Loucy (cell line): ENCODE measurements around the gene CHM.

Experiments
- H2AFZ ChIP-seq: fragments of 200-600 bp; sonication (generic); 2 replicates; pipeline ENCODE4 v1.6.0; 2016; ENCODE audit warnings: antibody characterized with exemption, mild to moderate bottlenecking, low read length, moderate library complexity
- H3F3A ChIP-seq: fragments of 200-600 bp; 2 replicates; pipeline ENCODE4 v1.6.0; 2016; ENCODE audit warnings: antibody characterized with exemption, low read depth, mild to moderate bottlenecking
- H3K27me3 ChIP-seq: fragments of 200-600 bp; sonication (generic); 2 replicates; pipeline ENCODE4 v1.6.1; 2014; ENCODE audit warnings: low read length, mild to moderate bottlenecking; ENCODE audit not compliant: insufficient read depth, poor library complexity, severe bottlenecking
- H3K36me3 ChIP-seq: fragments of 200-600 bp; sonication (generic); 2 replicates; pipeline ENCODE4 v1.6.1; 2016; ENCODE audit warnings: low read length; ENCODE audit not compliant: insufficient read depth
- H3K4me1 ChIP-seq: fragments of 200-600 bp; sonication (generic); 2 replicates; pipeline ENCODE4 v1.5.1; 2014; ENCODE audit warnings: low read length, mild to moderate bottlenecking; ENCODE audit not compliant: insufficient read depth, poor library complexity, severe bottlenecking
- H3K4me2 ChIP-seq: fragments of 200-600 bp; sonication (generic); 2 replicates; pipeline ENCODE4 v1.6.0; 2014; ENCODE audit warnings: antibody characterized with exemption, low read length, low read depth, mild to moderate bottlenecking; ENCODE audit not compliant: poor library complexity, severe bottlenecking
- H3K4me3 ChIP-seq: fragments of 200-600 bp; sonication (generic); 2 replicates; pipeline ENCODE4 v1.5.1; 2014; ENCODE audit warnings: low read length, mild to moderate bottlenecking, mixed read lengths; ENCODE audit not compliant: poor library complexity, severe bottlenecking
- H3K79me2 ChIP-seq: fragments of 200-600 bp; sonication (generic); 2 replicates; pipeline ENCODE4 v1.6.1; 2014; ENCODE audit warnings: low read length; ENCODE audit not compliant: insufficient read depth
- H3K9ac ChIP-seq: fragments of 200-600 bp; sonication (generic); 2 replicates; pipeline ENCODE4 v1.6.0; 2014; ENCODE audit warnings: mild to moderate bottlenecking, low read depth, low read length, moderate library complexity; ENCODE audit not compliant: poor library complexity, severe bottlenecking
- H3K9me2 ChIP-seq: fragments of 200-600 bp; sonication (generic); replicated peaks from 2 replicates; pipeline ENCODE4 v1.6.1; 2016; ENCODE audit warnings: low read depth, low read length, mixed read lengths
- H3K9me3 ChIP-seq: fragments of 200-600 bp; sonication (generic); 2 replicates; pipeline ENCODE4 v1.6.1; 2014; ENCODE audit warnings: mild to moderate bottlenecking, antibody characterized with exemption, low read length, low read depth; ENCODE audit not compliant: insufficient read depth
- H4K20me1 ChIP-seq: fragments of 200-600 bp; sonication (generic); 2 replicates; pipeline ENCODE4 v1.6.0; 2014; ENCODE audit warnings: antibody characterized with exemption, low read length, mild to moderate bottlenecking; ENCODE audit not compliant: insufficient read depth, poor library complexity, severe bottlenecking
- EZH2phosphoT487 ChIP-seq: fragments of 200-600 bp; IDR thresholded peaks from 2 replicates; pipeline ENCODE4 v1.6.1; 2018; ENCODE audit warnings: antibody characterized with exemption, mild to moderate bottlenecking, moderate library complexity, borderline replicate concordance
- TF ChIP-seq, protein P1 (sequence below): fragments of 200-600 bp; sonication (generic); conservative IDR thresholded peaks from 2 replicates; pipeline ENCODE4 v1.5.1; 2014; ENCODE audit warnings: mild to moderate bottlenecking, antibody characterized with exemption, low read length

CHM gene

GRCh38 chrX:85995641-85996040 is 51.7 kb downstream of the CHM start:
- Histone ChIP-seq H2AFZ (no peak overlapping the region), H3K9me3 (no peaks in the 10 kb centered on the region), H3K4me3 (no peak overlapping the region), H3K9me2 (no peaks in the 10 kb centered on the region), H3K9ac (no peak overlapping the region), H3K79me2 (no peaks in the 10 kb centered on the region), H3K36me3 (no peaks in the 10 kb centered on the region), H3K4me2 (no peak overlapping the region), H3K4me1 (no peaks in the 10 kb centered on the region), H3F3A (no peaks in the 10 kb centered on the region), H3K27me3 (no peaks in the 10 kb centered on the region), H4K20me1 (no peaks in the 10 kb centered on the region)
- no peak for TF ChIP-seq EZH2phosphoT487
- TF ChIP-seq, protein P1, sequence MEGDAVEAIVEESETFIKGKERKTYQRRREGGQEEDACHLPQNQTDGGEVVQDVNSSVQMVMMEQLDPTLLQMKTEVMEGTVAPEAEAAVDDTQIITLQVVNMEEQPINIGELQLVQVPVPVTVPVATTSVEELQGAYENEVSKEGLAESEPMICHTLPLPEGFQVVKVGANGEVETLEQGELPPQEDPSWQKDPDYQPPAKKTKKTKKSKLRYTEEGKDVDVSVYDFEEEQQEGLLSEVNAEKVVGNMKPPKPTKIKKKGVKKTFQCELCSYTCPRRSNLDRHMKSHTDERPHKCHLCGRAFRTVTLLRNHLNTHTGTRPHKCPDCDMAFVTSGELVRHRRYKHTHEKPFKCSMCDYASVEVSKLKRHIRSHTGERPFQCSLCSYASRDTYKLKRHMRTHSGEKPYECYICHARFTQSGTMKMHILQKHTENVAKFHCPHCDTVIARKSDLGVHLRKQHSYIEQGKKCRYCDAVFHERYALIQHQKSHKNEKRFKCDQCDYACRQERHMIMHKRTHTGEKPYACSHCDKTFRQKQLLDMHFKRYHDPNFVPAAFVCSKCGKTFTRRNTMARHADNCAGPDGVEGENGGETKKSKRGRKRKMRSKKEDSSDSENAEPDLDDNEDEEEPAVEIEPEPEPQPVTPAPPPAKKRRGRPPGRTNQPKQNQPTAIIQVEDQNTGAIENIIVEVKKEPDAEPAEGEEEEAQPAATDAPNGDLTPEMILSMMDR = no peak

DNA sequence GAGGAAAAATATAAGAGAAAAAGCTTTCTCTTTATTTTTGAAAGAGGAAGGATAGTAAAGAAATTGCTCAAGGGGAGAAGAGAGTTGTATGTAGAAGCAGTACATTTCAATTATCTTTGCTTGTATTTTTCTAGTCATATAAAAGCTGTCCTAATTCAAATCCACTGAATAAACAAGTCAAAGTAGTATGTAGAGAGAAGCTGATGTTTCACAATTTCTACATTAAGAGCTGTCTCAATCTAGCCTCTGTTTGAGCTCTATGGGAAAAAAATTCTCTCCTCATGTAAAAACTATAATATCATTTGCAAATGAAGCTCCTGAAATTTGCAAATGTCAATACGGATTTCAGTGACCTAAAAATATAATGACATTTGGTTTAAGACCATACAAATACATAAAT is 52.6 kb downstream of the CHM start:
- Histone ChIP-seq H3K9ac (no peak overlapping the region), H3K9me2 (no peaks in the 10 kb centered on the region), H3K4me2 (no peak overlapping the region), H4K20me1 (no peaks in the 10 kb centered on the region), H3K4me3 (no peak overlapping the region), H3F3A (no peaks in the 10 kb centered on the region), H3K9me3 (no peaks in the 10 kb centered on the region), H3K79me2 (no peaks in the 10 kb centered on the region), H2AFZ (no peak overlapping the region), H3K27me3 (no peaks in the 10 kb centered on the region), H3K36me3 (no peaks in the 10 kb centered on the region), H3K4me1 (no peaks in the 10 kb centered on the region)
- TF ChIP-seq, protein P1 = no peak
- no peak for TF ChIP-seq EZH2phosphoT487

- no peaks in the 10 kb centered on the region for H3K9me2 ChIP-seq
- no peak overlapping the region for H3K9ac ChIP-seq
- no peak overlapping the region for H3K4me2 ChIP-seq
- no peak overlapping the region for H3K4me3 ChIP-seq
- H3F3A ChIP-seq = no peaks in the 10 kb centered on the region
- H2AFZ ChIP-seq = no peak overlapping the region
- no peaks in the 10 kb centered on the region for H4K20me1 ChIP-seq
- H3K4me1 ChIP-seq = no peaks in the 10 kb centered on the region
- no peaks in the 10 kb centered on the region for H3K27me3 ChIP-seq
- TF ChIP-seq, protein P1 = no peak
- TF ChIP-seq EZH2phosphoT487 = no peak
- H3K79me2 ChIP-seq = no peaks in the 10 kb centered on the region
- no peaks in the 10 kb centered on the region for H3K9me3 ChIP-seq
- no peaks in the 10 kb centered on the region for H3K36me3 ChIP-seq
These were observed 53.1 kb downstream of the CHM start for GRCh38 chrX:85994228-85994627.
